ENCODE data around the gene TAS2R1.

TAS2R1 gene

DNA sequence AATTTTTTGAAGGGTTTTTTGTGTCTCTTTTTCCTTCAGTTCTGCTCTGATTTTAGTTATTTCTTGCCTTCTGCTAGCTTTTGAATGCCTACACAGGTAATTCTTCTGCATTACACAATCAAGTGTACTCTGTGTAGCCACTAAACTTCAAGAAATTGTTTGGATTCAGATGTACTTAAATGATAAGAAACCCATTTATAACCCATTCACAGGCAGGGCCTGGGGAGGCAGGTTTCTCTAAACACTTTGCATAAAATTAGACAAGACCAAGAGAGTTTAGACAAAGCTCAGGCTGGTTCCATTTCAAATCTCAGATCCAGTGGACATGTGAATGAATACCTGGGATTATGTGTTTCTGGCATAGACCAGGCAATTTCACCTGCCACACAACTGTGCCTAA, 43.0 kb downstream of the TAS2R1 start:
- no peak for TF ChIP-seq ZNF274 (IDR thresholded peaks at IDR 0.05; ENCODE audit: low read depth, low read length)
- H3K4me3 ChIP-seq (ENCODE audit: low read length), result no peak overlapping the region

DNA sequence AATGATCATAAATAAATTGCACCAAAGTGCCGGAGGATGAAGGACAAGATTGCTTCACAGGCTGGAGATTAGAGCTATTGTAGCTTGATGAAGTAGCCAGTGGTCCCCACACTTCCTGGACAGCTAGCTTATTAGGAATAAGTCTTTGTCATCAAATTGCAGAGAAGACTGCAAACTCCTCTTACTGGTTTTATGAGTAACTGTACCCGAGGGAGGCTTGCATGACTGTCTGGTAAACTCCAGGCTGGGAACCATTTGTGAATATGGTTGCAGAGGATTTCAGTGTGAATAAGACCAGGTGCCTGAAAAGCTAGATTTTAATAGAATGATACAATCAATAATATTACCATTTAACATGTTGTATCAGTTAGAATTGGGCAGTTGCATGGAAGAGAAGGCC, 47.7 kb downstream of the TAS2R1 start:
- TF ChIP-seq ZNF274 (IDR thresholded peaks at IDR 0.05; ENCODE audit: low read depth, low read length), result no peak
- no peak overlapping the region for H3K4me3 ChIP-seq (ENCODE audit: low read length)
